Ishikawa (cell line): ENCODE data around the gene ZBTB44.

Experiments
- CEBPB ChIP-seq: IDR thresholded peaks from 2 replicates; pipeline ENCODE4 v1.6.1; 2012
- CREB1 ChIP-seq: IDR thresholded peaks from 2 replicates; pipeline ENCODE4 v1.6.1; 2012; ENCODE audit warnings: low read depth
- EGR1 ChIP-seq: IDR thresholded peaks from 2 replicates; pipeline ENCODE4 v1.6.1; 2012
- EP300 ChIP-seq: IDR thresholded peaks from 2 replicates; pipeline ENCODE4 v1.6.1; 2012; ENCODE audit warnings: borderline replicate concordance
- FOXM1 ChIP-seq: IDR thresholded peaks from 2 replicates; pipeline ENCODE4 v1.6.1; 2012; ENCODE audit warnings: low read depth, borderline replicate concordance
- RAD21 ChIP-seq: IDR thresholded peaks from 2 replicates; pipeline ENCODE4 v1.6.1; 2012; ENCODE audit warnings: low read depth
- TAF1 ChIP-seq: IDR thresholded peaks from 2 replicates; pipeline ENCODE4 v1.6.1; 2012; ENCODE audit warnings: low read depth, mild to moderate bottlenecking
- TCF12 ChIP-seq: IDR thresholded peaks from 2 replicates; pipeline ENCODE4 v1.6.1; 2012; ENCODE audit warnings: low read depth
- TEAD4 ChIP-seq: IDR thresholded peaks from 2 replicates; pipeline ENCODE4 v1.6.1; 2012
- USF1 ChIP-seq: IDR thresholded peaks from 2 replicates; pipeline ENCODE4 v1.6.1; 2012
- YY1 ChIP-seq: IDR thresholded peaks from 2 replicates; pipeline ENCODE4 v1.6.1; 2012; ENCODE audit warnings: low read depth
- ZBTB7A ChIP-seq: IDR thresholded peaks from 2 replicates; pipeline ENCODE4 v1.6.1; 2012; ENCODE audit warnings: low read depth
- TF ChIP-seq, protein P1 (sequence below): IDR thresholded peaks from 2 replicates; pipeline ENCODE4 v1.6.1; 2012; ENCODE audit warnings: low read depth, mild to moderate bottlenecking
- TF ChIP-seq, protein P2 (sequence below): IDR thresholded peaks from 2 replicates; pipeline ENCODE4 v1.6.1; 2012

DNA sequence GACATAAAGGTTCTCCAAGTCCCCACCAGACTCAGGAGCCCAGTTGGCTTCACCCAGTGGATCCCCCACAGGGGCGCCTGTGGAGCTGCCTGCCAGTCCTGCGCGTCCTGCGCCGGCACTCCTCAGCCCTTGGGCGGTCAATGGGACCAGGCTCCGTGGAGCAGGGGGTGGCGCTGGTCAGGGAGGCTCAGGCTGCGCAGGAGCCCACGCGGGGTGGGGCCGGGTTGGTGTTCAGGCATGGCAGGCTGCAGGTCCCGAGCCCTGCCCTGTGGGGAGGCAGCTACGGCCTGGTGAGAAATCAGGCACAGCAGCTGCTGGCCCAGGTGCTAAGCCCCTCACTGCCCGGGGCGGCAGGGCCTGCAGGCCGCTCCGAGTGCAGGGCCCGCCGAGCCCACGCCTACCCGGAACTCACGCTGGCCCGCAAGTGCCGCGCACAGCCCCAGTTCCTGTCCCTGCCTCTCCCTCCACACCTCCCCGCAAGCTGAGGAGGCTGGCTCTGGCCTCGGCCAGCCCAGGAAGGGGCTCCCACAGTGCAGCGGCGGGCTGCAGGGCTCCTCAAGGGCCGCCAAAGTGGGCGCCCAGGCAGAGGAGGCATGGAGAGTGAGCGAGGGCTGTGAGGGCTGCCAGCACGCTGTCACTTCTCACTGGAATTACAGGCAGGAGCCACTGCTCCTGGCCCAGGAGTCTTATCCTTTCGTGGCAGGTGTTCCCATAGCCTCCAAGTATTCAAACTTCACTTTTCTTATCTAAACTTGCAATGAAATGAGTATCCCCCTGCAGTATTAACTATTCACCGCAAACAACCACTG is 22.8 kb upstream of the ZBTB44 start:
- TF ChIP-seq ZBTB7A (no peak), YY1 (no peak), TCF12 (no peak), CREB1 (no peak), EP300 (no peak), TAF1 (no peak), EGR1 (no peak), TEAD4 (no peak), RAD21 (no peak), USF1 (no peak), FOXM1 (no peak), CEBPB (no peak)
- TF ChIP-seq, protein P1, sequence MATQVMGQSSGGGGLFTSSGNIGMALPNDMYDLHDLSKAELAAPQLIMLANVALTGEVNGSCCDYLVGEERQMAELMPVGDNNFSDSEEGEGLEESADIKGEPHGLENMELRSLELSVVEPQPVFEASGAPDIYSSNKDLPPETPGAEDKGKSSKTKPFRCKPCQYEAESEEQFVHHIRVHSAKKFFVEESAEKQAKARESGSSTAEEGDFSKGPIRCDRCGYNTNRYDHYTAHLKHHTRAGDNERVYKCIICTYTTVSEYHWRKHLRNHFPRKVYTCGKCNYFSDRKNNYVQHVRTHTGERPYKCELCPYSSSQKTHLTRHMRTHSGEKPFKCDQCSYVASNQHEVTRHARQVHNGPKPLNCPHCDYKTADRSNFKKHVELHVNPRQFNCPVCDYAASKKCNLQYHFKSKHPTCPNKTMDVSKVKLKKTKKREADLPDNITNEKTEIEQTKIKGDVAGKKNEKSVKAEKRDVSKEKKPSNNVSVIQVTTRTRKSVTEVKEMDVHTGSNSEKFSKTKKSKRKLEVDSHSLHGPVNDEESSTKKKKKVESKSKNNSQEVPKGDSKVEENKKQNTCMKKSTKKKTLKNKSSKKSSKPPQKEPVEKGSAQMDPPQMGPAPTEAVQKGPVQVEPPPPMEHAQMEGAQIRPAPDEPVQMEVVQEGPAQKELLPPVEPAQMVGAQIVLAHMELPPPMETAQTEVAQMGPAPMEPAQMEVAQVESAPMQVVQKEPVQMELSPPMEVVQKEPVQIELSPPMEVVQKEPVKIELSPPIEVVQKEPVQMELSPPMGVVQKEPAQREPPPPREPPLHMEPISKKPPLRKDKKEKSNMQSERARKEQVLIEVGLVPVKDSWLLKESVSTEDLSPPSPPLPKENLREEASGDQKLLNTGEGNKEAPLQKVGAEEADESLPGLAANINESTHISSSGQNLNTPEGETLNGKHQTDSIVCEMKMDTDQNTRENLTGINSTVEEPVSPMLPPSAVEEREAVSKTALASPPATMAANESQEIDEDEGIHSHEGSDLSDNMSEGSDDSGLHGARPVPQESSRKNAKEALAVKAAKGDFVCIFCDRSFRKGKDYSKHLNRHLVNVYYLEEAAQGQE, result no peak
- TF ChIP-seq, protein P2, sequence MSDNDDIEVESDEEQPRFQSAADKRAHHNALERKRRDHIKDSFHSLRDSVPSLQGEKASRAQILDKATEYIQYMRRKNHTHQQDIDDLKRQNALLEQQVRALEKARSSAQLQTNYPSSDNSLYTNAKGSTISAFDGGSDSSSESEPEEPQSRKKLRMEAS, result no peak
